Muscle layer of colon (tissue), 2 donors: ENCODE data around the gene TMCO6.
"Not testable (repeated sequence)": the region's sequence is repeated elsewhere in the genome, so short reads cannot be mapped to it uniquely, and the experiment has no call there.

Experiments
- H3K27ac ChIP-seq: one replicate; pipeline ENCODE4 v1.7.0; 2013; ENCODE audit warnings: low read depth, mild to moderate bottlenecking, low read length, moderate library complexity
- H3K27me3 ChIP-seq, 2 donors: one replicate each; pipeline ENCODE4 v1.7.0; 2013; ENCODE audit warnings: low read length in 2 of 2, mild to moderate bottlenecking in 2 of 2; ENCODE audit not compliant: insufficient read depth in 2 of 2, control insufficient read depth in 1 of 2
- H3K36me3 ChIP-seq: one replicate; pipeline ENCODE4 v1.7.0; 2013; ENCODE audit warnings: mild to moderate bottlenecking, low read length; ENCODE audit not compliant: insufficient read depth
- H3K4me1 ChIP-seq: one replicate; pipeline ENCODE4 v1.7.0; 2013; ENCODE audit warnings: mild to moderate bottlenecking, low read length; ENCODE audit not compliant: insufficient read depth
- H3K4me3 ChIP-seq, 2 donors: one replicate each; pipeline ENCODE4 v1.7.0; 2013; ENCODE audit warnings: low read length in 2 of 2, low read depth in 1 of 2, mild to moderate bottlenecking in 1 of 2, moderate library complexity in 1 of 2
- H3K9ac ChIP-seq: one replicate; pipeline ENCODE4 v1.7.0; 2013; ENCODE audit warnings: low read length
- H3K9me3 ChIP-seq: one replicate; pipeline ENCODE4 v1.7.0; 2013; ENCODE audit warnings: mild to moderate bottlenecking, low read length
- donor health status: abdominal sarcoma.
- donor health status: Adenocarcinoma of cecum.

Gene TMCO6

DNA sequence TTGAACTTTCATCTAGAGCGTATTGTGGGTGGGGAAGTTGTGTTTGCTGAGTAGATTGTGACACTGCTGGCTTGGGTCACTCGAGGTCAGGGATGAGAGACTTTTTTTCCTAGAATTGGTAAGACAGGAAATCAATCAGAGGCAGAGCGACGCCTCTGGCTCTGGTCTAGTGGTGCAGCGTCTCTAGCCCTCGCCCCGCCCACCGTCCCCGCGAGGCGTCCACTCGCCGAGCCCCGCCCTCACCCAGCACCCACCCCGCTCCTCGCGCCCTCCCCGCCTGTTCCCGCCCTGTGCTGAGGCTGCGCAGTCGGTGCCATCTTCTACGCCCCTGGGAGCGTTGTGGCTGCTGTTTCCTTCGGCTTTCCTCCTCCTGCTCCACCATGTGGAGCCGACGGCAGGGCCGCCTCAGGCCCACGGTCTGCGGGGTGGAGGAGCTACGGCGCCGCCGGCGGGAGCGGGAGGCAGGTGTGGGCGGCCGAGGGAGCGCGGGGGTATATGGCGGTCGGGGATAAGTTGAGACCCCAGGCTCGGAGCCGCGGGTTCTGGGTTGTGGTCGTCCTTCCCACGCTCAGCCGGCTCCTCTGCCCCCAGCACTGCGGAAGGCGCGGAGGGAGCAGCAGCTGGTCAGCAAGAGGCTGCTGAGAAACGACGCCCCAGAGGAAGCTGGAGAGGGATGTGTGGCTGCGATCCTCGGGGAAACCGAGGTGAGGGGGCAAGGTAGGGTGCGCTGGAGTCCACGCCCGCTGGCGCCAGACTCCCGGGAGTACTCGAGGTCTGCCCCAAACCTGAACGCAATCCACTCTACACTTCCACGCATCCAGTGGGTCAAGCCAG lies at the start of gene TMCO6:
TMCO6 (plus strand) TSS at position 304 of the 834 bp plus-strand sequence; CDS start at position 381, 77 bp downstream.
- Histone ChIP-seq H3K27me3 (no peaks in the 10 kb centered on the region), H3K36me3 (peaks cover 21% of the 10 kb centered on the region), H3K27ac (peak within 1 kb of the TSS; percentile 95), H3K9ac (peak within 1 kb of the TSS; percentile 15), H3K4me1 (peaks cover 5% of the 10 kb centered on the region), H3K4me3 (peak within 1 kb of the TSS; percentile 67 to 71), H3K9me3 (no peaks in the 10 kb centered on the region)

DNA sequence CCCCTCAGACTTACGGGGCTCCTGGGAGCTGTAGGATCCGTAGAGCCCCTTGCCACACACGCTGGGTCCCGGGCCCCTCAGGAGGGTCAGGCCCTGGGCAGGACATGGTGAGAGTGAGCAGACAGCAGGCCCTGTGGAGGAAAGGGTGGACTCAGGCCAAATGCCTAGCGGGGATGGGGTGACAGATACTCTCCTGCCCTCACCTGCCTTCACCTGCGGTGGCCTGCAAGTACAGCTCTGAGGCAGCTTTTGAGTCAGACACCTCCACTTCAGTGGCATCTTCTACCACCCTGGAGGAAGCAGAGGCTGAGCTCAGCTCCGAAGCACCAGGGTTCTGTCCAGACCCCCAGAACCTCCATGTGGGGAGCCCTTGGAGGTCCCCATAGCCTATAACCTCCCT lies 48.4 kb upstream of the TMCO6 start:
- Histone ChIP-seq H3K27ac (no peak overlapping the region), H3K27me3 (no peaks in the 10 kb centered on the region), H3K36me3 (no peaks in the 10 kb centered on the region), H3K9me3 (no peaks in the 10 kb centered on the region), H3K4me3 (no peak overlapping the region), H3K9ac (no peak overlapping the region), H3K4me1 (no peaks in the 10 kb centered on the region)

DNA sequence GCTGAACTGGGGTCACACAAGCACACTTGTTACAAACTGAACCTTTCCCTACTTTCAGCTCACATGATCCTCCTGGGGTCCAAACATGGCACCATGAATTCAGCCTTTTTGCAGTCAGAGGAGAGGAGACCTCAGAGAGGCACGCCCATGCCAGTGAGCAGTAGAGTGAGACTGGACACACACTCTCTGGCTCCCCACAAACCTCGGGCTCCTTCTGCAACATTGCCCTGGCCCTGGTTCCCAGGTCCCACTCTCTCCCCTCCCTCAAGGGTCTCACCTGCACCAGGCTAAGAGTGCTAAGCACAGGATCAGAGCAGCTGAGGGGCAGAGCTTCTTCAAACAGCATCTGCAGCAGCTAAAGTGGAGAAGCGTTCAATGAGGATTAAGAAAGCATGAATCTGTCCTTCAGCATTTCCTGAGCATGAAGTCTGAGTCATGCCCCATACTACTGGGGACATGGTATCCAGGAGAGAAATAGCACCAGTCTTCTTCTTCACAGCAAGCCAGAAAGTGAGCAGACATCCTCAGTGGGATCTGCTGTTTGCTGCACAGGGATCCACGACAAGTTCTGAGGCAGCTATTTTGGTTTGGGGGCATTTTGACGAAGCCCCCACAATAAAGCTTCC lies 47.4 kb upstream of the TMCO6 start:
- H3K27me3 ChIP-seq, result no peaks in the 10 kb centered on the region
- H3K4me1 ChIP-seq, result no peaks in the 10 kb centered on the region
- no peak overlapping the region for H3K9ac ChIP-seq
- no peaks in the 10 kb centered on the region for H3K9me3 ChIP-seq
- no peak overlapping the region for H3K27ac ChIP-seq
- H3K4me3 ChIP-seq, result no peak overlapping the region
- no peaks in the 10 kb centered on the region for H3K36me3 ChIP-seq

DNA sequence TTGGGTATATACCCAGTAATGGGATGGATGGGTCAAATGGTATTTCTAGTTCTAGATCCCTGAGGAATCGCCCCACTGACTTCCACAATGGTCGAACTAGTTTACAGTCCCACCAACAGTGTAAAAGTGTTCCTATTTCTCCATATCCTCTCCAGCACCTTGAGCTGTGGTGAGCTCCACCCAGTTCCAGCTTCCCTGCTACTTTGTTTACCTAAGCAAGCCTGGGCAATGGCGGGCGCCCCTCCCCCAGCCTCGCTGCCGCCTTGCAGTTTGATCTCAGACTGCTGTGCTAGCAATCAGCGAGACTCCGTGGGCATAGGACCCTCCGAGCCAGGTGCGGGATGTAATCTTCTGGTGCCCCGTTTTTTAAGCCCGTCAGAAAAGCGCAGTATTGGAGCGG lies 46.2 kb upstream of the TMCO6 start:
- H3K27ac ChIP-seq, H3K27me3 ChIP-seq, H3K4me3 ChIP-seq, H3K36me3 ChIP-seq, H3K4me1 ChIP-seq, H3K9ac ChIP-seq, H3K9me3 ChIP-seq: not testable (repeated sequence)

DNA sequence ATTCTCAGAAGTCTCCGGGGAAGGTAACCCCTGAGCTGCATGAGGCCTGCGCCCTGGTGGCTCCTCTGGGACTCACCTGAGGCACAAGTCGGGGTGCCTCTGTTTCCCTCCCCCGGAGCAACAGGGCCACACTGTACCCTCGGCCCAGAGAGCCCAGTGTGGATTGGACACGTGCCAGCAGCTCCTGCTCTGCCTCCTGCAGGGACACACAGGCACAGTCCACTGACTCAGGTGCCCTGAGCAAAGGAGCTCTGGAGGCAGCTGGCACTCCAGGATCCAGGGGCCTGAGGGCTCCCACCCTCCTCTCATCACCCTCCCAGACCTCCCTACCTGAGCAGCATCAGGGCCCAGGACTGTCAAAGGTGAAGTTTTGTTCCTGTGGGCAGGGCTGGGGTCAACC lies 45.1 kb upstream of the TMCO6 start:
- Histone ChIP-seq H3K9me3 (no peaks in the 10 kb centered on the region), H3K27ac (no peak overlapping the region), H3K4me3 (no peak overlapping the region), H3K36me3 (no peaks in the 10 kb centered on the region), H3K4me1 (no peaks in the 10 kb centered on the region), H3K27me3 (no peaks in the 10 kb centered on the region), H3K9ac (no peak overlapping the region)

DNA sequence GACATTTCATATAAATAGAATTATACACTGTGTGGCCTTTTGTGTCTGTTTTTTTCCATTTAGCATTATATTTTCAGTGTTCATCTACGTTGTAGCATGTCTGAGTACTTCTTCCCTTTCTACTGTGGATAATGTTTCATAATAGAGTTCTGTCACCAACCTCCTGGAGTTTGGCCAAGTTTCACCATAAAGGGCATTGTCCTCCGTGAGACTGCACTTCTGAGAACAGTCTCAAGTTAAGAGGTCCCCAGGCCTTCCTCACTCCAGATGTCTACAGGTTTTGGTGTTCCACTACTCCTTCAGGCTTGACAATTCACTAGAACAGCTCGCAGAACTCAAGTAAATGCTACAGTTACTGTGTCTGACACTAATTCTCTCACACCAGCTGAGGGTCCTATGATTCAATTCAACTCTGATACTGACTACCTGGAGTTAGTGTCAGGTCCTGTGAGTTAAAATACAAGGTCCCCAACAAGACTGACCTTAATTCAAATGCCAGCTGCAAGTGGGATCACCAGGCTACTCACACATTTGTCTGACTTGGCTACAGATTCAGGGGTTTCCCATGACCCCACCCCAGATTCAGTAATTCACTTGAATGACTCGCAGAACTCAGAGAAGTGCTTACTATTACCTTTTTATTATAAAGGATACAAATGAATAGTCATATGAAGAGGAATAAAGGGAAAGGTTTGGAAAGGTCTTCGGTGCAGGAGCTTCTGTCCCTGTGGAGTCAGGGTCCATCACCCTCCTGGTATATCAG lies 43.5 kb upstream of the TMCO6 start:
- no peaks in the 10 kb centered on the region for H3K4me1 ChIP-seq
- no peaks in the 10 kb centered on the region for H3K27me3 ChIP-seq
- no peak overlapping the region for H3K4me3 ChIP-seq
- no peaks in the 10 kb centered on the region for H3K9me3 ChIP-seq
- no peak overlapping the region for H3K9ac ChIP-seq
- no peaks in the 10 kb centered on the region for H3K36me3 ChIP-seq
- no peak overlapping the region for H3K27ac ChIP-seq

DNA sequence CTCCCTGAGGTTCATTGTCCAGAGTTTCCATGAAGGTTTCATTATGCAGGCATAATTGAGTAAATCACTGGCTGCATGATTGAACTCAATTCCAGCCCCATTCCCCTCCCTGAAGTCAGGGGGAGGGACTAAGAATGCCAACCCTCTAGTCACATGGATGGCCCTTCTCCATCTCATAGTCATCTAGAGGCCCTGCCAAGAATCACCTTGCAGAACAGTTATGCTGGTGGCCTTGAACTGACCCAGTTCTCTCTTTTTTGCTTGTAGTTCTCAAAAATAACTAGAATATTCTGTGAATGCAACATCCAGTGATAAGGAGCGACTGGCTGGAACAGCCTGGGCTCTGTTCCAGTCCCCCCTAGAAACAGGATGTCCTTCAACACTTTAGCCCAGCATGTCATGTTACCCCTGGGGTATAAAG lies 42.9 kb upstream of the TMCO6 start:
- Histone ChIP-seq H3K4me1 (no peaks in the 10 kb centered on the region), H3K27ac (no peak overlapping the region), H3K9ac (no peak overlapping the region), H3K4me3 (no peak overlapping the region), H3K27me3 (no peaks in the 10 kb centered on the region), H3K36me3 (no peaks in the 10 kb centered on the region), H3K9me3 (no peaks in the 10 kb centered on the region)

DNA sequence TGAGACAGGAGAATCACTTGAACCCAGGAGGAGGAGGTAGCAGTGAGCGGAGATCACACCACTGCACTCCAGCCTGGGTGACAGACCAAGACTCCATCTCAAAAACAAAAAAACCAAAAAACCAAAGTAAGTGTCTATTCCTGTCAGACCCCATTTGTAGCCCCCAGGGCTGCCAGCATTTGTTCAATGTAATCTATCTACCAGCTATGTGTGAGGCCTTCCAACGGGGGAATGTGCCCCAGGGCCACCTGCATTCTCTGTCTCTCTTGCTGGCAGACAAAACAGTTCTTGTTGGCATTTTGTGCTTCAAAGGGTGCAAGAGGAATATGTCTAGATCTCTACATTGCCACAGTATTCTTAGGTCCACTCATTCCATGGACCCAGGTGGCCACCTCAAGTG lies 40.4 kb upstream of the TMCO6 start:
- Histone ChIP-seq H3K27ac (no peak overlapping the region), H3K9ac (no peak overlapping the region), H3K4me1 (no peaks in the 10 kb centered on the region)

DNA sequence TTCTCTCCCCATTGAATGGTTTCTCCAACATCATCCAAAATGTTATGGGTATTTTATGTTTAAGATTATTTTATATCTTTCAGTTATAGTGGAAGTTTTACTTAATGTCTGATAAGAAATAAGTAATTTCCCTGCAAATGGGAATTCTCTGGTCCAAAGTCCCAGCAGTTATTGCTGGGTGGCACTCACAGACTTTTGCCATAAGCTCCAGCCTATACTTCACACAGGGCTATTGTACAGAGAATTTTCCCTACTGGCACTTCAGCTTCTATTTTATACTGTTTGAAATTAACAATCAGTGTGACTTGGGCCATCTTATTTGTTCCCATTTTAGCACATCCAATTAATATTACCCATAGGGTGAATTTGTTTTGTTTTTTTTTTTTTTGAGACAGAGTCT lies 39.2 kb upstream of the TMCO6 start:
- H3K9me3 ChIP-seq, result no peaks in the 10 kb centered on the region
- no peaks in the 10 kb centered on the region for H3K27me3 ChIP-seq
- H3K27ac ChIP-seq, result no peak overlapping the region
- H3K9ac ChIP-seq, result no peak overlapping the region
- no peaks in the 10 kb centered on the region for H3K4me1 ChIP-seq
- no peaks in the 10 kb centered on the region for H3K36me3 ChIP-seq
- H3K4me3 ChIP-seq, result no peak overlapping the region

More for the DNA sequence above, 40.4 kb upstream of the TMCO6 start:
- no peaks in the 10 kb centered on the region for H3K36me3 ChIP-seq
- no peak overlapping the region for H3K4me3 ChIP-seq
- H3K9me3 ChIP-seq, result no peaks in the 10 kb centered on the region
- no peaks in the 10 kb centered on the region for H3K27me3 ChIP-seq

DNA sequence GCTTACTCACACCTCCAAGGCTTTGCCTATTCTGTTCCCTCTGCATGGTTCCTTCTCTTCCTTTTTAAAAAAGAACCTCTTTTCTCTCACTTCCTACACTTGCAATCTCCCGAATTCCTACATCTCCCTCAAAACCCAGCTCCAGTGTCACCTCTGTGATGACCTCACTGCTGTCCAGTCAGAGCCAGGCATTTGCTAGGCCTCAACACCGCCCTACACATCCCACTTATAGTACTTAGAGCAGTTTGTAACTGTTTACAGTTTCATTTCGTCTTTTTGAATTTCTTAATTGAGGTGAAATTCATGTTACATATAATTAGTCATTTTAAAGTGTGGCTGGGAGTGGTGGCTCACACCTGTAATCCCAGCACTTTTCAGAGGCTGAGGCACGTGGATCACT lies 37.1 kb upstream of the TMCO6 start:
- Histone ChIP-seq H3K4me3 (no peak overlapping the region), H3K27ac (no peak overlapping the region), H3K9me3 (no peaks in the 10 kb centered on the region), H3K27me3 (no peaks in the 10 kb centered on the region), H3K36me3 (no peaks in the 10 kb centered on the region), H3K4me1 (no peaks in the 10 kb centered on the region), H3K9ac (no peak overlapping the region)

DNA sequence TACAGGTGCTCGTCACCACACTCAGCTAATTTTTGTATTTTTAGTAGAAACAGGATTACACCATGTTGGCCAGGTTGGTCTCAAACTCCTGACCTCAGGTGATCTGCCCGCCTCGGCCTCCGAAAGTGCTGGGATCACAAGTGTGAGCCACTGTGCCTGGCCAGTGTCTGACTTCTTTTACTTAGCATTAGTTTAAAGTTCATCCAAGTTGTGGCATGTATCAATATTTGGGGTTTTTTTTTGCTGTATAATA lies 35.9 kb upstream of the TMCO6 start:
- not testable (repeated sequence) for H3K27me3 ChIP-seq, H3K9ac ChIP-seq, H3K4me1 ChIP-seq, H3K9me3 ChIP-seq, H3K4me3 ChIP-seq, H3K36me3 ChIP-seq, H3K27ac ChIP-seq
